Fibroblast of the aortic adventitia (primary cell): ENCODE measurements around the gene LRFN3. TPM values are rescaled to one million over a fixed set of nuclear protein-coding genes. Genes with fewer than 3 reads are reported as not detected.

Experiments
- DNase-seq: peaks from one replicate; pipeline ENCODE4 v3.0.0-alpha.2; 2010; ENCODE audit warnings: low read depth
- H3K4me3 ChIP-seq: 2 replicates; pipeline ENCODE4 v1.5.1; 2011; ENCODE audit warnings: low read depth, mild to moderate bottlenecking, control low read depth, low read length, moderate library complexity
- CTCF ChIP-seq: IDR thresholded peaks from 2 replicates; pipeline ENCODE4 v1.5.1; 2011; ENCODE audit warnings: mild to moderate bottlenecking, low read length, control low read depth, inconsistent platforms; ENCODE audit not compliant: insufficient read depth
- small RNA-seq: library from RNA; depleted of rRNA; stranded (forward); fragments of <200 nt; gene quantifications from one replicate; pipeline ENCODE3, GENCODE V24; 2012
- total RNA-seq: library from RNA; depleted of rRNA; stranded (reverse); fragments of >200 nt; gene quantifications from 2 replicates; pipeline ENCODE4 v1.2.3, GENCODE V29; 2012; ENCODE audit warnings: low replicate concordance

Gene LRFN3
- total RNA-seq, 1 donor: 5.9 TPM

GRCh38 chr19:35993923-35994598, 57.9 kb downstream of the LRFN3 start:
- H3K4me3 ChIP-seq: peak overlapping the region; percentile 94
- DNase-seq: no peak

More at GRCh38 chr19:35993923-35994598, 57.9 kb downstream of the LRFN3 start:
- peak; percentile 19 for TF ChIP-seq CTCF

Small RNA genes within 50 kb of the gene (small RNA-seq; reads per million reads assigned to genes)
- not detected for gene AF038458.1

Other genes with a start within 250 kb of the LRFN3 start
- gene ZBTB32, start 231.8 kb upstream of the LRFN3 start, total RNA-seq: not detected in 2 replicates
- 6.8 and 14.9 TPM in 2 replicates for gene KMT2B, start 218.4 kb upstream of the LRFN3 start, total RNA-seq
- 1.3 and 1.9 TPM in 2 replicates for gene IGFLR1, start 193.9 kb upstream of the LRFN3 start, total RNA-seq
- gene U2AF1L4, start 191.0 kb upstream of the LRFN3 start, total RNA-seq: 5.8 and 7.1 TPM in 2 replicates
- 14.7 and 19.5 TPM in 2 replicates for gene PSENEN, start 190.7 kb upstream of the LRFN3 start, total RNA-seq
- 5.4 and 15.3 TPM in 2 replicates for gene LIN37, start 187.8 kb upstream of the LRFN3 start, total RNA-seq
- gene HSPB6, start 179.3 kb upstream of the LRFN3 start, total RNA-seq: 297 and 713 TPM in 2 replicates
- 4.5 and 10.8 TPM in 2 replicates for gene PROSER3, start 178.2 kb upstream of the LRFN3 start, total RNA-seq
- 5.3 and 7.4 TPM in 2 replicates for gene ARHGAP33, start 160.8 kb upstream of the LRFN3 start, total RNA-seq
- gene PRODH2, start 123.5 kb upstream of the LRFN3 start, total RNA-seq: not detected in 2 replicates
- not detected in 2 replicates for gene NPHS1, start 83.9 kb upstream of the LRFN3 start, total RNA-seq
- 0.25 TPM in 1 of 2 replicates, not detected in the other for gene KIRREL2, start 79.5 kb upstream of the LRFN3 start, total RNA-seq
- 4.1 and 8.6 TPM in 2 replicates for gene APLP1, start 67.8 kb upstream of the LRFN3 start, total RNA-seq
- 2.5 and 3.7 TPM in 2 replicates for gene NFKBID, start 35.8 kb upstream of the LRFN3 start, total RNA-seq
- 0.81 and 2.7 TPM in 2 replicates for gene HCST, start 33.8 kb upstream of the LRFN3 start, total RNA-seq
- gene TYROBP, start 28.1 kb upstream of the LRFN3 start, total RNA-seq: not detected in 2 replicates
- gene SDHAF1, start 58.8 kb downstream of the LRFN3 start, total RNA-seq: 12.7 and 38.7 TPM in 2 replicates
- gene SYNE4, start 72.4 kb downstream of the LRFN3 start, total RNA-seq: not detected in 2 replicates
- gene ALKBH6, start 77.8 kb downstream of the LRFN3 start, total RNA-seq: 14.2 and 15.5 TPM in 2 replicates
- gene CLIP3, start 96.5 kb downstream of the LRFN3 start, total RNA-seq: 7.4 and 20.1 TPM in 2 replicates
- 2.5 and 4.1 TPM in 2 replicates for gene THAP8, start 117.9 kb downstream of the LRFN3 start, total RNA-seq
- gene WDR62, start 118.5 kb downstream of the LRFN3 start, total RNA-seq: 0.25 and 10.1 TPM in 2 replicates
- not detected in 2 replicates for gene OVOL3, start 174.8 kb downstream of the LRFN3 start, total RNA-seq
- 33.2 and 37.9 TPM in 2 replicates for gene POLR2I, start 178.5 kb downstream of the LRFN3 start, total RNA-seq
- 83.6 and 164 TPM in 2 replicates for gene TBCB, start 179.1 kb downstream of the LRFN3 start, total RNA-seq
- 55.1 and 398 TPM in 2 replicates for gene CAPNS1, start 203.7 kb downstream of the LRFN3 start, total RNA-seq
- gene COX7A1, start 216.1 kb downstream of the LRFN3 start, total RNA-seq: 5.4 and 17.0 TPM in 2 replicates